Stimulated activated CD8-positive, alpha-beta memory T cell treated with anti-CD3 and anti-CD28 coated beads, Interleukin-12 subunit alpha, Interleukin-12 subunit beta, amount 100 ng/mL, for 24 hours (primary cell): ENCODE results near the gene SHTN1.

Experiments used
- DNase-seq: peaks from one replicate; pipeline ENCODE4 v3.0.0-alpha.2; 2020; ENCODE audit errors: extremely low read depth

SHTN1 gene

DNA sequence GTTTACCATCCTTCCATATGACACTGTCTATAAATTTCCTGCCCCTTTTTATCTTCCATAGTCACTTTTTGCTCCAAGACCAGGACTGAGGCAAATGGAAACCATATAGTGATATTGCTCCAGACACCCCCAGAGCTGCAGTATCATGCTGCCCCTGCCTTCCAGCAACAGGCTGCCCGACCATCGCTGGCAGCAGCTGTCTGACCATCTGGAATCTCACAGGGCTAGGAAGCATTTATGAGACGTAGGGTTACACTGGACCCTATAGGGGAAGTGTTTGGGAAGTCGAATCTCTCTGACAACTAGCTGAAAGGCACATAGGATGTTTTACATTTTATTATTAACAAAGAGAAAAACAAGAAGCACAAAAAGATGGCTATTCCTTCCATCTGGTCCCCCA is 136.3 kb downstream of the SHTN1 start:
- DNase-seq, result no peak

DNA sequence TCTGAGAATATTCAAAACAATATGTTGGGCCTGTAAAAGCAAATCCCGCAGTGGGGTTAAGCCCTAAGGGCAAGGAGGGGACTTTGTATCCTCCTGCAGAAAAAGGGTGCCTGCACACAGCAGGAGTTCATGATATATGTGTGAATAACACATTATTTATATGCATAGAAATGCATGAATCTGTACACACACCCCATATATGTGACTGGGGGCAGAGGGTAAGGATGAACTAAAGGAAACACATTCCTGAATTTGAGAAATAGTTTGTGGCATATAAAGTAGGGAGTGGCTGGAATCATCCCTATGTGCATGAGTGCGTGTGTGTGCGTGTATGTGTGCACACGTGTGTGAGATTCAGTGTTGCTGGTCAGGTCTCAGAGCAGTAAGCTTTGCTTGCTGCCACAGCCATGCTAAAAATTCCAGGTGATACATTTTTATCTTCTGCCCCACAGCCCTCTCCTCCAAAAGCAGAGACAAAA is 136.8 kb downstream of the SHTN1 start:
- no peak for DNase-seq

DNA sequence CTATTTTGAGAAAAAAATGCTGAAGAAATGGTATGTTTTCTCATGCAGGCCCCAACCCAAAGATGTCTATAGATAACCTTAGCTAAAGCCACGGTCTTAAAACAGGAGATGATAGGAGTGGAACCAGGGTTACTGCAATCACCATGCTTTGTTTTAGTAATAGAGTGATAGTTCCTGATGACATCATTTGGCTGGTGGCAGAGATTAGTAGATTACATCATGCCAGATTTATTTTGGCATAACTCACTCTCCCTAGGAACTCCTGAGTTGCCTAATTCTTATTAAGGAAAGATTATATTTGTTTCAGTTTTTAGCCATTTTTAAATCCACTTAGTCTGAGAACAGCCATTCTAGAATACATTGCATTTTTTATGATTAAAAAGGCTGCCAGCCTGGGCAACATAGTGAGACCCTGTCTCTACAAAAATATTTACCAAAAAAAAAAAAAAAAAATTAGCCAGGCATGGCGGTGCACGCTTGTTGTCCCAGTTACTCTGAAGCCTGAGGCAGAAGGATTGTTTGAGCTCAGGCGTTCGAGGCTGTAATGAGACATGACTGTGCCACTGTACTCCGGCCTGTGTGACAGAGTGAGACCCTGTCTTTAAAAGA is 137.9 kb downstream of the SHTN1 start:
- DNase-seq, result no peak

DNA sequence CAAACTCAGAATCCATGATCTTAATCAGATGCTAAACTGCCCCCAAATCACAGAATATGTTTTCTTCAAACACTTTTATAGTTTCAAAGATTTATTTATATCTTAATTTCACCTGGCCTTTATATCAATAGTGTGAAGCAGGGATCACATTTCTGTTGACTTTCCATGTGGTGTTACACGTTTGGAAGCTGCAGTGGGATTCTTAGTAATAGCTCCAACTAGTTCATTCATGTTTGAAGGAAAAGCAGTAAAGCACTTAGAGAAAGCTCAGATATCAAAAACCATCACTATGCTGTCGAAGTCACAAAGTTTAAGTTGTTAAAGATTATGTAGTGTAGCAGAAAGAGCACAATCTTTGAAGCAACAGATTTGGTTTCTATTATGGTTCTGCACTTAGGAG is 138.9 kb downstream of the SHTN1 start:
- no peak for DNase-seq

DNA sequence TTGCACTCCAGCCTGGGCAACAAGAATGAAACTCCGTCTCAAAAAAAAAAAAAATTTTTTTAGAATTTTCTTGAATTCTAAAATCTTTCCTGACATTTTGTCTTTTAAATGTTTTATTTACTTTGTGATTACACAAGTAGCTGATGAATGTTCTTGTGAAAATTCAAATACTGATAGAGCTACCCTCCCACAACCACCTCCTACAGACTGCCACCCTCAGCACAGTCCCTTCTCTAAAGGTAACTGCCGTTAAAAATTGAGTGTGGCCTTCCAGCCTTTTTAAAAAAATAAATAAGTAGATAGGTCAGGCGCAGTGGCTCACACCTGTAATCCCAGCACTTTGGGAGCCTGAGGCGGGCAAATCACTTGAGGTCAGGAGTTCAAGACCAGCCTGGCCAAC is 140.6 kb downstream of the SHTN1 start:
- DNase-seq, result no peak

DNA sequence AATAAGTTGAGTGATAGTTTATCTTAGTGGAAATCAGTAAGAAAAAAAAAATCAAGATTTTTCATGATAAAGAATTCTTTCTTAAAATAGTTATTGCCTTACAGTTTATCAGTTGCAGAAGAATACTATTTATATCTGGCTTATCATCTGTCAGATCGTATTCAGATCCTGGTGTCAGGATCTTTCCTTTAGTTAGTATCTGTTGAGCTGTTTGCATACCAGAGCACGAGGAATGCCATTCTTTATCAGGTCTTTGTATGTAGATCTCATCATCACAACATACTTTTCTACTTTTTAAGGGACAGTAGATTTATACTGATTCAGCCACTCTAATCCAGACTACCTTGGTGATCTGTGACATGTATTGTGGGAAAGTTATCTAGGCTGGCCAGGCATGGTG is 143.2 kb downstream of the SHTN1 start:
- DNase-seq, result no peak

DNA sequence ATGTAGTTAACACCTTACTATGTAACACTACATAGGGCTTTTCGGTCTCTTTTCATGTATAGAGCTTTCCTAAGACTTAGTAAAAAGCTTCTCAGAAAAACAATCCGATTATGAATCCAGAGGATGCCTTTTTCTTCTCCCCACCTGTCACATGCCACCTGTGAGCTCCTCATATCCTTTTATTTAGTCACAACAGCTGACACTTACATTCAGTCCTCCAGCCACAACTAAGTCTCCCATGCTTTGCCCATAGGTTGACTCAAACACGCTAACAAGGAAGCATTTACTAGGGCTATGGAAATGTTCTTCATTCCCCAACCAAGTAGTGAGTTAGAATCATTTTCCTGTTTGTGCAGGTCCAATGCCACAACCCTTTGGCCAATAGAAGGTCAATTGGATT is 147.8 kb downstream of the SHTN1 start:
- DNase-seq, result no peak

DNA sequence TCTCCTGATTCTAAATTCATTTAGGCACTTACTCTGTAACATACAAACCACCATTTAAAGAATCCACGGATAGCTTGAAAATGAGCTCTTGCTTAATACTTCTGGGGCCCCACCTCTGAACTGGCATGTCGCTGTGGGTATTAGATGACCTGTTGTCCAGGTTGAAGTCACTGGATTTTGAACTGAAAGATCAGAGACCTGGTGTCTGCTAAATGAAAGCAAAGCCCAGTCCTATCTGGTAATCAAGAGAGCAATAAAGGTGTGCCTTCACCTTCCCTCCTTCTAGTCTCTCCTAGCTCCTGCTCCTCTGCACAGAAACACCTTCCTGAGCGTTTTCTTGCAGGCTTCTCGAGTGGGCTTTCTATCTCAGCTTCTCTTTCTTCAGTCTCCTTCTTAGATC is 151.3 kb downstream of the SHTN1 start:
- DNase-seq, result no peak

DNA sequence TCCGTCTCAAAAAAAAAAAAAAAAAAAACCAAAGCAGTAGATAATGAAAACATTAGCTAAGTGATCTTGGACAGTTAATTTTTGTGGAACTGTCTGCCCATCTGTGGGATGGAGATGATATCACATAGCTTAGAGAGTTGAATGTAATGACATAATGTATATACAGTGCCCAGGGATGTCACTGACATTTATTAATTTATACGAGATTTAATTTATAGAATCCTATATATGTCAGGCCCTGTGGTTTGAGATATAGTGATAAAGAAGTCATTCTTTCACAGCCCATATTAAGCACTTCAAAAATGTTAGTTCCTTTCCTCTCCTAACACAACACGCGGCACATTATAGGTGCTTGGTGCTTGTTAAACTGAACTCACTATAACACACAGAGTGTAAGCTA is 151.7 kb downstream of the SHTN1 start:
- DNase-seq, result no peak

DNA sequence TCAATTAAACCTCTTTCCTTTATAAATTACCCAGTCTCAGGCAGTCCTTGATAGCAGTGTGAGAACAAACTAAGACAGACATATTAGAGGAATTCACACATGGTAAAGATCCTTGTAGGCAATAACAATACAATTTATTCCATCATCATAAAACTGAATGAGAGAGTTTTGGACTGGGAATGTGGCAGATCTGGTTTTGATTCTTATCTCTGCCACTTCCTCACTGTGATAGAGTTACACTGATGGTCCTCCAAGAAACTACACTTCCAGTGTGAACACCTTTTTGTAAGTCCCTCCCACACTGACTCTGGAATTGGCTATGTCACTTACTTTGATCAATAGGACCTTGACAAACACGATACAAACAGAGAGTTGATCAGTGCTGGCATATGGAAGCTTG is 152.7 kb downstream of the SHTN1 start:
- no peak for DNase-seq

DNA sequence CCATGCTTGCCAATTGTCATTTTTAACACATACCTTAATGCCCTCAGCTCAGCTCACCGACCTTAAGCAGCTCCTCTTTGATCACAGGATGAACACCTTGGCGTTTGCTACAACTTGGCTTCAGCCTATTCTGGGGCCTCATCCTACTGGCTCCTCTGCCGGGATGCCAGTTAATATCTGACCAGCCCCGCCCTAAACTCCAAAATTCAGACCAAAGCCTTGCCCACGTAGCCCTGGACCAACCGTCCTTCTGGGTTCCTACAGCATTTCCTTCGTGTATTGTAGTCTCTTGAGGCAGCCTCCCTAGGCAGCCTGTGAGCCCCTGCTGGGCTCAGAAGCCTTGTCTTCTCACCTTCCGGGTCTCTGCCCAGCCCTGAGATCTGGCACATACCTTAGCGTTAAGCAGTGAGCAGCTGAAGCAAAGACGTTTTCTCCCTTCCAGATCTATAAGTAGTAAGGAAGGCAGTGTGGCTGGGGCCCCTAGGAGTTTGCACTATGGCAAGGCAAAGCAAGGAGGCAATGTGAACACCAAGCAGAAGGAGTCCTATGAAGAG is 154.9 kb downstream of the SHTN1 start:
- no peak for DNase-seq

DNA sequence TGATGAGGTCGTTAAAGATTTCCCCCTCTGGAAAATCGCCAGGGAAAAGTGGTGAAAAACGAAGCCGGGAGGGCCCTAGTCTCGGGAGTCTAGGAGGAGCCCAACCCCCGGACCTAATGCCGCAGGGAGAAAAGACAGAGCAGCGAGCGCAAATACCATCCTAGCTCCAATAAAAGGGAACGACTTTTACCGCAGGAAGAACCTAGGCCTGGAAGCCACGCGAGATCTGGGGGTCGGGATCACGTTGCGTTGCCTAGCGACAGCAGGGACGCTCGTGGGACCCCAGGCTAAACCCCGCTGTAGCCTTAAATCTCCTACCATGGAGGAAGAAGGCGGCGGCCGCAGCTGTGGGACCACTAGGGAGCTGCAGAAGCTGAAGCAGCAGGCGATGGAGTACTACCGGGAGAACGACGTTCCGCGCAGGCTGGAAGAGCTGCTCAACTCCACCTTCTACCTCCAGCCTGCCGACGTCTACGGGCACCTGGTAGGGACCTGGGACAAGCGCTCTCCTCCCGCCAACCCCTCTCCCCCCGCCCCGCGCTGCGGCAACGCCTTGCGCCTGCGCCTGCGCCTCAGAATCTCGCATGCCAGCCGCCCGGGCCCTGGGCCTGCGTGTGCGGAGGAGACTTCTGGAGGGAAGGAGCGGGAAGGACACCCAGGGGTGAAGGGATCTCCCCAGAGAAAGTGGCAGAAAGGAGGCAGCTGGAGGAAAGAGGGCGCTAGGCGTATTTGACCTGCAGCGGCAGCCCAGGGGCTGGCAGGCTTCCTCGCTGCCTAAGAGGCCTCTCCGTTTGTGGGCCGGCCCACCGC is 155.5 kb downstream of the SHTN1 start, which contains the start of gene ENO4:
ENO4 (plus strand) TSS at position 252 of the 810 bp plus-strand sequence; CDS start at position 320, 68 bp downstream.
- no peak for DNase-seq

DNA sequence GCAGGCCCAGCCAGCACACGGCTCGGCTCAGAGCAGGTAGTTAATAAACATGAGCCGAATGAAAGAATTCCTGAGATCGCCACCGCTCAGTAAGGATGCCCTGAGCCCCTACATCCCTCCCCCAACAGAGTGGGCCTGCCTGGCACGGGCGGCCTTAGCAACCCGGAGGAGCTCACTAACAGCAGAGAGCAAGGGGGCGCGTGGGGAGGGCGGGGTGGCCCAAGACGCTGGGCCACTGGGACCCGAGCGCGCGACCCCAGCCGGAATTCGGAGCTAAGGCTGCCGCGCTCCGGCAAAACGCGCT is 156.1 kb downstream of the SHTN1 start:
- DNase-seq, result no peak

DNA sequence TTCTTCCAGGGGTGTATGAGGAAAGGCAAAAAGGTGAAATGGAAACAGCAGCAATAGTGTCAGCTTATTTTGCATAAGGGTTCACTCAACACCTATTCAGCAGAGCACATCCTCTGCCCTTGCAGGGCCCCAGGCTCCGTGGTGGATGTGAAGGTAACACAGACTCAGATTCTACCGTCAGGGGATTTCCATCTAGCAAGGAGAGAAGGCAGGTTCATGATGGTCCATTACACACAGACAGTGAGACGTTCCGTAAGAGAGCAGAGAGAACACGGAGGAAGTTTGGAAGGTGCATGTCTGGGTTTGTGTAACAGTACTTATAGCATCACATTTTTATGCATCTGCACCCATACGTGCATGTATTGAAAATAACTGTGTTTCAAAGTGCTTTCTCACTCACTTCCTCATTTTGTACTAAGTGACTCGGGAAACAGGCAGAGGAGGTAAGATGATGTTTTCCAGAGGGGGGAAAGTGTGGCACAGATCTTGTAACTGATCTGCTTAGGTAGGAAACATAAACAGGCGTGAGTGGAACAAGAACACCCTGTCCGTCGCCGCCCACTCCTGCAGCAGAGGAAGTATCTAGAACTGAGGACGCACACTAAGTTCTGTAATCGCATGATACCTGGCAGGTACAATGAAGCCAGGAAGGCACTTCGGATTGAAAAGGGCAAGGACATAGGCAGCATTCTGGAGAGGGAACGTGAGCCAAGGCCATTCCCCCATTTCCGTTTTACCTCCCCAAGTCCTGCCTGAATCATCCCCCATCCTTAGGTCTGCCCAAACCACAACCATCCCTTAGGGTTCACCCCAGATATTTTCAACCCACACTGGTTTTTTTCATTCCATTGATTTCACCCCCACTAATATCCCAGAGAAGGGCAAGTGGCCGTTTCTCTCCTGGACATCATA is 156.7 kb downstream of the SHTN1 start:
- DNase-seq, result no peak

DNA sequence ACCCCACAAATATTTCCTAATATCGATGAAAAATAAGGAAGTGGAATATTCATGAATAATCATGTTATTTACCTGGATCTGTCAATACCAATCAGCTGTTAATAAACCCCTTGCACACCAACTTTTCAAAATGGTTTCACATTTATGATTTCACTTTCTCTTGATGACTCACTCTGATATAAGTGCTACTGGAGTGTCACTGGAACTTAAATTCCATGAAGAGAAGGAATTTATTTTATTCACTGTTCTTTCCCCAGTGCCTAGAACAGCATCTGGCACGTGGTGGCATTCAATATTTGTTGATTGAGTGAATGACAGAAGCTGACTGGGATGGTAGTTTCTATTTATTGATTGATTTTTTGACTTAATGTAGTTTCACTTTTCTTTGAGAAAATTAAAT is 159.2 kb downstream of the SHTN1 start:
- DNase-seq, result no peak

DNA sequence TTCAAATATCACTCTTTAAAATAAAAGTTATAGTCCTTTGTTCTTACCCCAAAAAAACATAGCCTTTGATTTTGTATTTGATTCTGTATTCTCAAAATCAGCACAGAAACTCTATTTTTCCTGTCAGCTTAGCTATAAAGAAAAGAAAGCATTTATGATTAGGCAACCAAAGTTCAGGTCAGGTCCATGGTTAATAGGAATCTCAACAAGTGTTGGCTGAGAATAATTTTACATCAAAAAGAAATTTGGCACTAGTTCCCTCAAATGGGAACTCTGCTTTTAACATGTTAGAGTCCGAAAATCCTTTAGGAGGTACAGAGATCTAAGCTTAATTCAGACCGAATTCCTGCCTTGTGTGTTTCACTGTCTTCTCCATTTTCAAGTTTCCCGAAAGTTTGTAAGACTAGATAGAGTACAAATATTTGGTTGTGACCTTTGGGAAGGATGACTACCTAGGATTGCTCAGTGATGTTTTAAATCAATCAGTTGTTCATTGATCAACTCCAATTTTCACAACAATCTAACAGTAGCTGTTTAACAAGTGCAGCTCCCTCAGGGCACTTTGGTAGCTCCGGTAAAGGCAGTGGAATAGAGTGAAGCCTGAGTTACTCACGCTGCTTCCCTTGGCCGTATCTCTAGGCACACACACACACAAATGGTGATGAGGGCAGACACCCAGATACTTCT is 164.5 kb downstream of the SHTN1 start:
- no peak for DNase-seq

DNA sequence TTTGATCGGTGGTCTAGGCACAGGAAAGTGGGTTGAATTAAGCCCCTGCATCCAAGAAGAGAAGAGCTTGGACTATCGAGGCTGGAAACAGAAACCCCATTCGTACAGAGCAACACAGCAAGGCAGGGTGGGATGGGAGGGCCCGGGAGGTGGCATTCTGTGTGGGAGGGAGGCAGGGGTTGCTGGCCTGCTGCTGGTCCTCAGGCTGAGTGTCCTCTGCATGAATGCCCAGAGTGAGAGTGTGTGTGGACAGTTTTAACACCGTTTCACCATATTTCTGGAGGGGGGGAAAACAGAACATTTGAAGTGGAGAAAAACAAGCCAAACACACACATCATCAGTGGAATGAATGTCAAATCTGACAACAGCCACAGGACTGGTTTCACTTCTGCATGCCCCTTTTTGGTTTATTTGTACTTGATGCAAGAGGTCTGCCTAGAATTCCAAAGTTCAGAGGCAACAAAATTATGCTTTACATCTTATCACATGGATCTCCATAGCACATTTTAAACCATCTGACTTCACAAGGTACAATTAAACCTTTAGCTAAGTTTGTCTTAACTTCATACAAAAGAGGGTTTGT is 166.8 kb downstream of the SHTN1 start:
- DNase-seq, result no peak

DNA sequence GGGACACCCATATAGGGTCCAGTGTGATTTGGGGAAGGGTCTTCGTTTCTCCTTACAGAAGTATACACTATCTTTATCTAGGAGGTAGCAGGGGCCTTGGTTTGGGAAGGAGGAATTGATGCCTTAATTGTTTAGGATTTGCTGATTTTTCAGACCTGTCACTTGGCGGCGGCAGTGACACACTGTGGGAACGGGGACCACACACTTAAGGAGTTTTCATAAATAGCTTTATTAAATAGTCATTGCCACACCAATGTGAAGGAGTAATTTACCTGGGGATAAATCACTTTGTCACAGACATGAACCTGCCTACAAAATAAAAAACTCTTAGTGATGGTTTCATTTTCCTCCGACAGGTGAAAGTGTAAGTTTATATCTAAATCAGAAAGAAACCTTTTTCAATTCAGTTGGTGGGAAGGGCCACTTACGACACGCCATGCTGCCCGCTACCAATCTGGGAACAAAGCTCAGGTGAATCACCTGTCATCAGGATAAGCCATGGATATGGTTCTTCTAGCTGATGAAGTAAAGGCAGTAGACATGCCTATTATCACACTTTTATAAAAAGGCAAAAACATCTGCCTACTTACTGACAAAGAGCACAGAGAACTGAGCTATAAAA is 168.0 kb downstream of the SHTN1 start:
- no peak for DNase-seq

DNA sequence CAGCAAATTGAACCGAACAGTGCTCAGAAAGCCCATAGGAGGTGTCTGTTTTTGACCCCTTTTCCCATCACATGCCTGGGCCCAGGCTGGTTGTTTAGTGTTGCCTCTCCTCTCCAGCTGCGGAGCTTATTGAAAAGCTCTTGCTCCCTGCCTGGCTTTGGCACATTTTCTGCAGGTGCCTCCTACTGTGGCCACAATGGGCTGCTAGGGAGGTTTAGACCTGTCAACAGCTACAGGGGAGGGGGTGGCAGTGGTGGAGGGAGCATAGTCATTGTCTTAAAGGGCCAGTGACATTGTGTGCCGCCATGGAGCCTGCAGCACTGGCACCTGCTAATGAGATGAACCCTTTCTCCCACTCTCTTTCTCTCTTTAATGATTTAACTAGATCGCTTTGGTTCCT is 168.9 kb downstream of the SHTN1 start:
- no peak for DNase-seq

DNA sequence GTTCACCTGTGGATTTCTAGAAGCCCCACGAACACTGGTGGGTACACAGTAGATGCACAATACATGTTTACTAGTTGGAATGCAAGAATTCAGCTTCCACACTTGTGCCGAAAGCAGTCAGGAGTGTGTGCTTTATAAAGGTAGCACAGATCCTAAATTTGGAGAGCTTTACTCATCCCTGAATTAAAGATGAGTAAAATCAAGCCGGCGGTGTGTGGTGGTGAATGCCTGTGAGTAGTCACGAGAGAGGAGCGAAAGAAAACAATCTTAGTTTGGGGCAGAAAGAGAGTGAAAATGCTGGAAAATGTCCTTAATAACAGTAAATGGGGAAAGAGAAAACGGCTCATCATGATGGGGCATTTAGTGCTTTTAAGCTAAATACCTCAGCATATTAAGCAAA is 169.3 kb downstream of the SHTN1 start:
- no peak for DNase-seq
